Lower lobe of right lung (tissue), 2 donors: ENCODE data around the gene MTF2. TPM values are rescaled to one million over a fixed set of nuclear protein-coding genes. Genes with fewer than 3 reads are reported as not detected.

Source experiments
- ATAC-seq, 2 donors: fragments of 200-7000 bp; cut with Tn5 transposase; one replicate each; pipeline ENCODE4 v1.9.1; 2020 to 2022; ENCODE audit warnings: mild to moderate bottlenecking in 2 of 2, moderate library complexity in 2 of 2
- DNase-seq: peaks from one replicate; pipeline ENCODE4 v3.0.0-alpha.2; 2020
- H3K27ac ChIP-seq: fragments of 200-600 bp; one replicate; pipeline ENCODE4 v1.8.0; 2022
- H3K27me3 ChIP-seq: fragments of 200-600 bp; one replicate; pipeline ENCODE4 v1.8.0; 2022; ENCODE audit warnings: low read depth
- H3K36me3 ChIP-seq: fragments of 200-600 bp; one replicate; pipeline ENCODE4 v1.8.0; 2022; ENCODE audit warnings: mild to moderate bottlenecking
- H3K4me1 ChIP-seq: fragments of 200-600 bp; one replicate; pipeline ENCODE4 v1.8.0; 2022
- H3K4me3 ChIP-seq: fragments of 200-600 bp; one replicate; pipeline ENCODE4 v1.8.0; 2022; ENCODE audit warnings: mild to moderate bottlenecking
- H3K9me3 ChIP-seq: fragments of 200-600 bp; one replicate; pipeline ENCODE4 v1.8.0; 2022
- intact Hi-C: fragments of 100-400 bp; cut with DNase I; formaldehyde crosslinking; loops from one replicate; pipeline ENCODE4 v1.11.0; 2022
- total RNA-seq: library from RNA; stranded (reverse); fragmentation: NEBNext Ultra II Directional; extraction: Animal tissue kit (Norgen Biotek cat#: 25700); gene quantifications from one replicate; pipeline ENCODE4 v1.2.1, GENCODE V29; 2021
- TF ChIP-seq, protein P1 (sequence below): fragments of 200-600 bp; IDR thresholded peaks from one replicate; pipeline ENCODE4 v1.8.0; 2022; ENCODE audit warnings: antibody characterized with exemption, mild to moderate bottlenecking
- donor health status: DM: no; HTN: yes; CAD: no; lungs with severe emphysema.

The MTF2 gene
- total RNA-seq, 1 donor from 2014 or later = 20.2 TPM

DNA sequence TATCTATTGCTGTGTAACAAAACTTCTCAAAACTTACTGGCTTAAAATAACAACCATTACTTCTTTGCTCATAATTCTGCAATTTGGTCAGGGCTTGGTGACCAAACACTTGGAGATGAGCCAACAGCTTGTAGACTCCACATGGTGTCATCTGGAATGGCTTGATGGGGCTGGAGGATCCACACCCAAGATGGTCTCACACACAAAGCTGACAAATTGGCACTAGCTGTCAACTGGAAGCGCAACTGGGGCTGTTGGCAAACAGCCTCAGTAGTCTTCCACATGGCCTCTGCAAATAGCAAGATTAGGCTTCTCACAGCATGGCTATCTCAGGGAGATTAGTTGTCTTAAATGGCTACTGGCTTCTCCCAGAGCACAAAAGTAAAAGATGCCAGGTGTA is 27.1 kb upstream of the MTF2 start:
- no peak overlapping the region for H3K27ac ChIP-seq
- no peak overlapping the region for H3K4me3 ChIP-seq
- H3K27me3 ChIP-seq = no peaks in the 10 kb centered on the region
- H3K4me1 ChIP-seq = no peaks in the 10 kb centered on the region
- H3K36me3 ChIP-seq = no peaks in the 10 kb centered on the region
- TF ChIP-seq, protein P1, sequence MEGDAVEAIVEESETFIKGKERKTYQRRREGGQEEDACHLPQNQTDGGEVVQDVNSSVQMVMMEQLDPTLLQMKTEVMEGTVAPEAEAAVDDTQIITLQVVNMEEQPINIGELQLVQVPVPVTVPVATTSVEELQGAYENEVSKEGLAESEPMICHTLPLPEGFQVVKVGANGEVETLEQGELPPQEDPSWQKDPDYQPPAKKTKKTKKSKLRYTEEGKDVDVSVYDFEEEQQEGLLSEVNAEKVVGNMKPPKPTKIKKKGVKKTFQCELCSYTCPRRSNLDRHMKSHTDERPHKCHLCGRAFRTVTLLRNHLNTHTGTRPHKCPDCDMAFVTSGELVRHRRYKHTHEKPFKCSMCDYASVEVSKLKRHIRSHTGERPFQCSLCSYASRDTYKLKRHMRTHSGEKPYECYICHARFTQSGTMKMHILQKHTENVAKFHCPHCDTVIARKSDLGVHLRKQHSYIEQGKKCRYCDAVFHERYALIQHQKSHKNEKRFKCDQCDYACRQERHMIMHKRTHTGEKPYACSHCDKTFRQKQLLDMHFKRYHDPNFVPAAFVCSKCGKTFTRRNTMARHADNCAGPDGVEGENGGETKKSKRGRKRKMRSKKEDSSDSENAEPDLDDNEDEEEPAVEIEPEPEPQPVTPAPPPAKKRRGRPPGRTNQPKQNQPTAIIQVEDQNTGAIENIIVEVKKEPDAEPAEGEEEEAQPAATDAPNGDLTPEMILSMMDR = no peak
- H3K9me3 ChIP-seq = no peaks in the 10 kb centered on the region
- intact Hi-C loops = no loop called here
- ATAC-seq = no peak
- no peak for DNase-seq

DNA sequence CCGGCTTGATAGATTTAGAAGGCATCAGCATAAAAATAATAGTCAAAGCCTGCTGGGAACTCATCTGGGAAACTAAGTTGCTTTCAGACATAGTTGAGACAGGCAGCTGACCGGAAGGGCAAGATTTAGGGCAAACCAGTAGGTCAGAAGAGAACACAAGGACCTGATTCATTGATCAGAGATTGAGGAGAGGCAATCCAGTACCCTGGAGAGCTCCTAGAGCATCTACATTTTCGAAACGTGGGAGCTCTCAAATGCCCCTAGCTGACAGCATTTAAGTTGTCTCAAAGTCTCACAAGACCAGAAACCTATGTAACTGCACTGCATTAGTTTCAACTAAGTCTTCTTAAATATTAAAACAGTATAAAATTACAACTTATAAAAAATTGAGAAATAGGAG is 22.9 kb upstream of the MTF2 start:
- H3K36me3 ChIP-seq = no peaks in the 10 kb centered on the region
- no peaks in the 10 kb centered on the region for H3K4me1 ChIP-seq
- TF ChIP-seq, protein P1 = no peak
- no peak overlapping the region for H3K4me3 ChIP-seq
- no peaks in the 10 kb centered on the region for H3K27me3 ChIP-seq
- DNase-seq (no peak), ATAC-seq (no peak)
- H3K9me3 ChIP-seq = no peaks in the 10 kb centered on the region
- intact Hi-C loops = no loop called here
- no peak overlapping the region for H3K27ac ChIP-seq

DNA sequence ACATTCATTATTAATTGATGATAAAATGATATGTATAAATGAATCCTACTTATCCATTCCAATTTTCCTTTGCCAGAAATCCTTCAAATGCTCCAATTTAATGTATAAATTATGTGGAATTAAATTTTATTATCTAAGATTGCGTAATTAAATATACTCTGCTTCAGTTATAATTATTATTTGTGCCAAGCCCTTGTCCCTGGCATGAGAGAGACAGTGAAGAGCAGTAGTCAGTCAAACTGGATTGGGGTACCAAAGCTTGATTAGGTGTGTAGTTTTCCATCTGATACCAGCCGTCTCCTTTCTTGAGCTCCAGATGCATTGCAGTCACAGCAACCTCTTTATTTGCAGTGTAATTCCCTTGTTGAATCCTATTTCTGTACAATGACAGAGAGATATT is 22.4 kb upstream of the MTF2 start:
- Histone ChIP-seq H3K4me1 (no peaks in the 10 kb centered on the region), H3K27me3 (no peaks in the 10 kb centered on the region), H3K36me3 (no peaks in the 10 kb centered on the region), H3K4me3 (no peak overlapping the region), H3K27ac (no peak overlapping the region), H3K9me3 (no peaks in the 10 kb centered on the region)
- TF ChIP-seq, protein P1 = no peak
- ATAC-seq = no peak
- DNase-seq = no peak
- intact Hi-C loops = no loop called here

DNA sequence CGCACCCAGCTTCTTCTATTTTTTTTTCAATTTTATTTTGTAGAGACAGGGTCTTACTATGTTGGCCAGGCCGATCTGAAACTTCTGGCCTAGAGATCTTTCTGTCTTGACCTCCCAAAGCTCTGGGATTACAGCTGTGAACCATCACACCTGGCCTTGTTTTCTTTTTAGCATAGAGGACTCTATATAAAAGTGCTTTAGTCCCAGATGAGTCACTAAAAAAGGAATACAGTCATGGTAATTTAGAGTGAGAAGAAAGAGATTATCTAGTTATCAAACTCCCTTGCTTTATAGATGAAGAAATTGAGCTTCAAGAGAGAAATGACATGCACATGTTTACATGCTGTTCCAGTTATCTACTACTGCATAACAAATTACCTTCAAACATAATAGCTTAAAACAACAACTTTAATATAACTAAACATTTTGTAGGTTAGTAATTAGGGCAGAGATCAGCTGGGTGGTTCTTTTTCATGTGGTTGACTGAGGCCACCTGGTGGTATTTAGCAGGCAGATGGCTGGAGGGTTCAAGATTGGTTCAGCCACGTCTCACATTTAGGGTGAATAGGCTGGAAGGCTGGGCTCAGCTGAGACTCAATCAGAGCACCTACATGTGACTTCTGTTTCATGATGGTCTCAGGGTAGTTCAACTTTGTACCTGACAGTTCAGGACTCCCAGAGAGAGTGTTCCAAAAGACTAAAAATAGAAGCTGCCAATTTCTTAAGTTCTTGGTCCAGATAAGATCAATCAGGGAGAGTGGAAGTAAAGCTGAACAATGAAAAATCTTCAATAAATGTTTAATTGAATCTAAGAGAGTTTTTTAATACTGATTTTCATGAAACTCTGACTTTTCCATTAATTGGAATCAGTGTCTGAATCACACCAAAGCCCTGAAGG is 16.9 kb upstream of the MTF2 start:
- ATAC-seq (peak; percentile 59 to 62), DNase-seq (no peak)
- H3K9me3 ChIP-seq = no peaks in the 10 kb centered on the region
- no peaks in the 10 kb centered on the region for H3K27me3 ChIP-seq
- no peaks in the 10 kb centered on the region for H3K4me1 ChIP-seq
- intact Hi-C loops = no loop called here
- TF ChIP-seq, protein P1 = peak; percentile 48
- no peaks in the 10 kb centered on the region for H3K36me3 ChIP-seq
- no peak overlapping the region for H3K27ac ChIP-seq
- H3K4me3 ChIP-seq = no peak overlapping the region

DNA sequence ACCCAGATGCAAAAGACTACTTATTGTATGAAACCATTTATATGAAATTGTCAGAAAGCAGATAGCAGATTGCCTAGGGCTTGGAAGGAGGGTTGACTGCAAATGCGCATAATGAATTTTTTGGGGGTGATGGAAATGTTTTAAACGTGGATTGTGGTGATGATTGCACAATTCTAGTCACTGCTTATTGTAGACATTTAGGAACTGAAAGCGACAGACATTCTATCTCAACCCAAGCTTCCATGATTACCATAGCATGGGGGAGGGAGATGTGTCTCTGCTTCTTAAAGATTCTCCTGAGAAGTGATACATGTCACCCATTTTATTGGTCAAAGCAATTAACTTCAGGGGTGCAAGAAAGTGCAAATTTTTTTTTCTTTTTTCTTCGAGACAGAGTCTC is 2.8 kb upstream of the MTF2 start:
- no peak overlapping the region for H3K27ac ChIP-seq
- intact Hi-C loops = no loop called here
- no peak for DNase-seq
- H3K4me3 ChIP-seq = no peak overlapping the region
- no peaks in the 10 kb centered on the region for H3K9me3 ChIP-seq
- TF ChIP-seq, protein P1 = no peak
- H3K4me1 ChIP-seq = peaks cover 21% of the 10 kb centered on the region
- H3K27me3 ChIP-seq = no peaks in the 10 kb centered on the region
- no peaks in the 10 kb centered on the region for H3K36me3 ChIP-seq
- no peak for ATAC-seq
